WERI-Rb-1 (cell line): ENCODE results near the gene NGRN.
"Not testable (repeated sequence)": the region's sequence is repeated elsewhere in the genome, so short reads cannot be mapped to it uniquely, and the experiment has no call there.

Experiments used
- DNase-seq: peaks from one replicate; pipeline ENCODE4 v3.0.0-alpha.2; 2020
- H3K27ac ChIP-seq: fragments of 250-450 bp; sonication (Bioruptor Pico); 2 replicates; pipeline ENCODE4 v1.5.1; 2020; ENCODE audit warnings: mild to moderate bottlenecking, moderate library complexity
- H3K27me3 ChIP-seq: fragments of 250-450 bp; sonication (Bioruptor Pico); 2 replicates; pipeline ENCODE4 v1.5.1; 2021; ENCODE audit warnings: mild to moderate bottlenecking, low read depth, moderate library complexity; ENCODE audit not compliant: insufficient read depth, severe bottlenecking
- H3K36me3 ChIP-seq: fragments of 250-450 bp; sonication (Bioruptor Pico); 2 replicates; pipeline ENCODE4 v1.5.1; 2020; ENCODE audit warnings: mild to moderate bottlenecking, moderate library complexity
- H3K4me3 ChIP-seq: 2 replicates; pipeline ENCODE4 v1.5.1; 2011; ENCODE audit warnings: low read depth, mild to moderate bottlenecking, control low read depth, low read length
- H3K9me3 ChIP-seq: fragments of 250-450 bp; sonication (Bioruptor Pico); 2 replicates; pipeline ENCODE4 v1.5.1; 2021; ENCODE audit warnings: mild to moderate bottlenecking, moderate library complexity; ENCODE audit not compliant: severe bottlenecking
- CTCF ChIP-seq: IDR thresholded peaks from 2 replicates; pipeline ENCODE4 v1.5.1; 2011; ENCODE audit warnings: low read depth, mild to moderate bottlenecking, control low read depth, inconsistent platforms, low read length

Gene NGRN

DNA sequence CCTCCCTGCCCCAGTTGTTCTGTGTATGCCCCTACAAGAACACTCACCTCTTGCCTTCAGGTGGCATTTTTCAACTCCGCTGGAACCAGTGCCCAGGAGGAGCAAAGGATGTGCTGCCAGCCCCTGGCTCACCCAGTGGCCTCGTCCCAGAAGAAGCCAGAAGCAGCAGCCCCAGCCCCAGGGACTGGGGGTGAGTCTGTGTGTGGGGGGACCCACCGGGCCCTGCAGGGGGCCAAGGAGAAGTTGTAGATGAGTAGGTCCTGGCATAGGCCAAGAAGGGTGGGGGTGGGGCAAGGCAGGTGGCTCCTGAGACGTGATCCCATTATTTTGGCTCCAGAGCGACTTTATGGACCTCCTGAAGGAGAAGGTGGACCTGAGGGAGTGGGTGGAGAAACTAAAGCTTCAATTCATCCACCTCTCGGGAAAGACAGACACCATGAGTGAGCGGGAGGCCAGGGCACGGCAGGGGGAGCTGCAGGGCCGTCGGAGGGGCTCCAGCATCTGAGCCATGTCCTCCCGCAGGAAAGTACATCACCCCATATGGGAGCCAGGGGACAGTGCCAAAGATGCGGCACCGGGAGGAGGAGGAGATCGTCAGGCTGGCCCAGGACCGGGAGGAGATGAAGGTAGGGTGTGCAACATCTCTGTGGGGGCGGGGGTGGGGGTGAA is 29.3 kb downstream of the NGRN start:
- H3K36me3 ChIP-seq, result no peaks in the 10 kb centered on the region
- DNase-seq, result no peak
- no peak overlapping the region for H3K27ac ChIP-seq
- no peaks in the 10 kb centered on the region for H3K27me3 ChIP-seq
- TF ChIP-seq CTCF, result 0 out of 2 replicates have a peak, but pooled peaks have one; percentile 7
- H3K9me3 ChIP-seq, result no peaks in the 10 kb centered on the region
- no peak overlapping the region for H3K4me3 ChIP-seq

- no peak for TF ChIP-seq CTCF
- Histone ChIP-seq H3K4me3 (no peak overlapping the region), H3K27ac (no peak overlapping the region), H3K36me3 (no peaks in the 10 kb centered on the region), H3K27me3 (no peaks in the 10 kb centered on the region), H3K9me3 (no peaks in the 10 kb centered on the region)
- DNase-seq, result no peak
Observed at GRCh38 chr15:90295270-90295648, 29.8 kb downstream of the NGRN start.

- not testable (repeated sequence) for H3K9me3 ChIP-seq, DNase-seq, H3K36me3 ChIP-seq, H3K27me3 ChIP-seq, H3K4me3 ChIP-seq, H3K27ac ChIP-seq
Observed at GRCh38 chr15:90296316-90296884, 30.9 kb downstream of the NGRN start.

GRCh38 chr15:90297021-90297420 is 31.5 kb downstream of the NGRN start:
- H3K4me3 ChIP-seq, result no peak overlapping the region
- no peak for TF ChIP-seq CTCF
- no peak for DNase-seq

DNA sequence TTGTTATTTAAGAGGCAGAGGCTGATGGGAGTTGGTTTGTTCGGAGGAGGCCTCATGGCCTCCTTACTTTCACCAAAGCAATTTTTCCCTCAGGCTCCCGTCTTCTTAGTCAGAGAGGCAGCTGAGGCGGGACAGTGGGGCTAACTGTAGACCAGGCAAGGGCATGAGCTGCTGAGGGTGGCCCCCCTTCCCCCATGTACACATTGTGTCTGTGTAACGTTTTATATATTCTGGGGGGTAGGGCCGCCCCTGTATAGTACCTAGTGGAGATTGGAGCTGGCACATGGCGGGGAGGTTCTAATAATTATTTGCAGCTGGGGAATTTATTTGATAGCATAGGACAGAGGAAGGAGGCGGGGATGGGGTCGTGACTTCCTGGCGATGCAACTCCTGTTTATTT is 35.1 kb downstream of the NGRN start:
- no peaks in the 10 kb centered on the region for H3K27me3 ChIP-seq
- DNase-seq, result no peak
- H3K36me3 ChIP-seq, result no peaks in the 10 kb centered on the region
- H3K27ac ChIP-seq, result no peak overlapping the region
- no peaks in the 10 kb centered on the region for H3K9me3 ChIP-seq
- H3K4me3 ChIP-seq, result no peak overlapping the region
- no peak for TF ChIP-seq CTCF

More at GRCh38 chr15:90297021-90297420, 31.5 kb downstream of the NGRN start:
- Histone ChIP-seq H3K27ac (no peak overlapping the region), H3K27me3 (no peaks in the 10 kb centered on the region), H3K36me3 (no peaks in the 10 kb centered on the region), H3K9me3 (no peaks in the 10 kb centered on the region)

DNA sequence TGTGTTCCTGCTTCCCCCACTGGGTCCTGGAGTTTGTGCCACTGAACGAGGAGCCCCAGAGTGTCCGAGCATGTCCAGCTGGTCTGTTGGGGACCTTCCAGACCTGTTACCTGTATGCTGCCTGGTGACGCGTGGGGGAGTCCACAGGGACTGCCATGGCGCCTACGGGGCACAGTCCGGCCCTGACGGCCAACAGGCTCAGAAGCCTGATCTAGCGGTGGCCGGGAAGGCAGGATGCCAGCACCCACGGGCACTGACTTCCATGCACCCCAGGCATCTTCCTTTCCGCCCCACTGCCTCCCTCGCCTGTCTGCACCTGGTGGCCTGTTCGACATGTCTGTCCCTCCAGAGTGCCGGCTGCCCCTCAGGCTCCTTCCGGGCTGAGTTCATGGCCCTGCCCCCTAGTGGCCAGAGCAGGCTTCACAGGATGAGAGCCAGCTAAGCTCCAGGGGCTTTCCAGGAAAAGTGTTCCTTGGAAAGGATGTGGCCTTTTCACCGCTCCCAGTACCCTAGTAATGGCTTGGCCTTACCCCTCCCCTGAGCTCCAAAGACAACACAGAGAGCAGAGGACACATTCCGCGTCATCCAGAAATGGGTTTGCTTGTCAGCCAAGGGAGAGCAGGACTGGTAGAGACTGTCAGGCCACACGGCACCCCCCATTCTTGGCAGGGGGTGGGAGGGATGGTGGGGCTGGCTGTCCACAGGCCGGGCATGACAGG is 35.7 kb downstream of the NGRN start:
- peak; percentile 81 for DNase-seq
- Histone ChIP-seq H3K4me3 (no peak overlapping the region), H3K27me3 (no peaks in the 10 kb centered on the region), H3K36me3 (no peaks in the 10 kb centered on the region), H3K27ac (no peak overlapping the region), H3K9me3 (no peaks in the 10 kb centered on the region)
- peak; percentile 91 for TF ChIP-seq CTCF
